Astrocyte (in vitro differentiated cells and primary cell): ENCODE measurements around the gene SORT1. TPM values are rescaled to one million over a fixed set of nuclear protein-coding genes. Genes with fewer than 3 reads are reported as not detected.

Experiments used
- DNase-seq: peaks from one replicate; pipeline ENCODE4 v3.0.0-alpha.2; 2010; ENCODE audit warnings: low read depth
- FAIRE-seq: peaks from 2 replicates; lab custom pipeline; 2011; peaks lifted over from hg19 to GRCh38; lab: Jason Lieb, UNC
- H2AFZ ChIP-seq: 2 replicates; pipeline ENCODE4 v1.6.0; 2012; ENCODE audit warnings: low read depth, low read length, inconsistent platforms
- H3K27ac ChIP-seq: 2 replicates; pipeline ENCODE4 v1.5.1; 2011; ENCODE audit warnings: low read depth, low read length, inconsistent platforms
- H3K27me3 ChIP-seq: 2 replicates; pipeline ENCODE4 v1.6.0; 2011; ENCODE audit warnings: low read length, inconsistent platforms; ENCODE audit not compliant: insufficient read depth
- H3K36me3 ChIP-seq: 2 replicates; pipeline ENCODE4 v1.5.1; 2011; ENCODE audit warnings: low read length, inconsistent platforms; ENCODE audit not compliant: insufficient read depth
- H3K4me1 ChIP-seq: 2 replicates; pipeline ENCODE4 v1.5.1; 2011; ENCODE audit warnings: low read length, inconsistent platforms; ENCODE audit not compliant: insufficient read depth
- H3K4me2 ChIP-seq: 2 replicates; pipeline ENCODE4 v1.6.0; 2012; ENCODE audit warnings: low read length, inconsistent platforms
- H3K4me3 ChIP-seq: 2 replicates; pipeline ENCODE4 v1.5.1; 2011; ENCODE audit warnings: low read depth, mild to moderate bottlenecking, low read length, inconsistent platforms; ENCODE audit not compliant: insufficient read depth
- H3K79me2 ChIP-seq: 2 replicates; pipeline ENCODE4 v1.6.0; 2012; ENCODE audit warnings: mild to moderate bottlenecking, low read length, inconsistent platforms; ENCODE audit not compliant: insufficient read depth
- H3K9ac ChIP-seq: 2 replicates; pipeline ENCODE4 v1.6.0; 2012; ENCODE audit warnings: mild to moderate bottlenecking, low read length, inconsistent platforms
- H3K9me3 ChIP-seq: 2 replicates; pipeline ENCODE4 v1.5.1; 2012; ENCODE audit warnings: low read depth, mild to moderate bottlenecking, low read length, inconsistent platforms; ENCODE audit not compliant: insufficient read depth
- H4K20me1 ChIP-seq: 2 replicates; pipeline ENCODE4 v1.6.0; 2012; ENCODE audit warnings: low read length, inconsistent platforms; ENCODE audit not compliant: insufficient read depth
- H3K27ac Mint-ChIP-seq: one replicate; pipeline ENCODE4 v1.8.0; 2021; ENCODE audit warnings: mild to moderate bottlenecking, mixed read lengths; ENCODE audit not compliant: unreplicated experiment
- H3K27me3 Mint-ChIP-seq: one replicate; pipeline ENCODE4 v1.8.0; 2021; ENCODE audit warnings: low read depth, mixed read lengths; ENCODE audit not compliant: unreplicated experiment
- H3K36me3 Mint-ChIP-seq: one replicate; pipeline ENCODE4 v1.8.0; 2021; ENCODE audit warnings: low read depth, mixed read lengths; ENCODE audit not compliant: unreplicated experiment
- H3K4me1 Mint-ChIP-seq: one replicate; pipeline ENCODE4 v1.8.0; 2021; ENCODE audit warnings: low read depth, mixed read lengths; ENCODE audit not compliant: unreplicated experiment
- H3K4me3 Mint-ChIP-seq: one replicate; pipeline ENCODE4 v1.8.0; 2021; ENCODE audit warnings: mild to moderate bottlenecking, moderate library complexity, mixed read lengths; ENCODE audit not compliant: unreplicated experiment
- H3K9me3 Mint-ChIP-seq: one replicate; pipeline ENCODE4 v1.8.0; 2021; ENCODE audit warnings: mild to moderate bottlenecking, mixed read lengths; ENCODE audit not compliant: unreplicated experiment
- EZH2 ChIP-seq: IDR thresholded peaks from 2 replicates; pipeline ENCODE4 v1.6.1; 2012; ENCODE audit warnings: mild to moderate bottlenecking, low read length, inconsistent platforms; ENCODE audit not compliant: insufficient read depth
- total RNA-seq: library from RNA; stranded (reverse); gene quantifications from 2 replicates; pipeline ENCODE4 v1.2.1, GENCODE V29; 2021
- TF ChIP-seq, protein P1 (sequence below): IDR thresholded peaks from 2 replicates; pipeline ENCODE4 v1.5.1; 2011; ENCODE audit warnings: low read depth, mild to moderate bottlenecking, inconsistent platforms, low read length, moderate library complexity; ENCODE audit not compliant: insufficient read depth

Gene SORT1
- total RNA-seq, 1 donor from 2014 or later, result 135 TPM

DNA sequence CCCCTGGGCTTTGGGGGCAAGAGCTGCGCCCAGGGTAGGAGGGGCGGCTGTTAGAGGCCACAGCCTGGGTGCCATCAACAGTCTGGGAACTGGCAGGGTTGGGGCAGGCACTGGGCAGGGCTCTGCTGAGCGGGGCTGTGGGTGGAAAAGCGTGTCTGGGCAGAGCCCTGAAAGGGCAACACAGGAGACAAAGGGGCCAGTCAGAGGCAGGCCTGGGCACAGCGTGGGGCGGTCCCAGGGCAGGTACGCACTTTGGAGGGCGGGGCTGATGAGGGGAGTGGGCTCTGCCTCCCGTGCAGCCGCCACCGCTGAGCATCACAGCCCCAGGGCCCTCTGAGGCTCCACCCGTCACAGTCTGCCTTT lies 134.5 kb downstream of the SORT1 start:
- H3K36me3 Mint-ChIP-seq, result peaks cover 7% of the 10 kb centered on the region
- FAIRE-seq (no peak), DNase-seq (no peak)
- TF ChIP-seq, protein P1, sequence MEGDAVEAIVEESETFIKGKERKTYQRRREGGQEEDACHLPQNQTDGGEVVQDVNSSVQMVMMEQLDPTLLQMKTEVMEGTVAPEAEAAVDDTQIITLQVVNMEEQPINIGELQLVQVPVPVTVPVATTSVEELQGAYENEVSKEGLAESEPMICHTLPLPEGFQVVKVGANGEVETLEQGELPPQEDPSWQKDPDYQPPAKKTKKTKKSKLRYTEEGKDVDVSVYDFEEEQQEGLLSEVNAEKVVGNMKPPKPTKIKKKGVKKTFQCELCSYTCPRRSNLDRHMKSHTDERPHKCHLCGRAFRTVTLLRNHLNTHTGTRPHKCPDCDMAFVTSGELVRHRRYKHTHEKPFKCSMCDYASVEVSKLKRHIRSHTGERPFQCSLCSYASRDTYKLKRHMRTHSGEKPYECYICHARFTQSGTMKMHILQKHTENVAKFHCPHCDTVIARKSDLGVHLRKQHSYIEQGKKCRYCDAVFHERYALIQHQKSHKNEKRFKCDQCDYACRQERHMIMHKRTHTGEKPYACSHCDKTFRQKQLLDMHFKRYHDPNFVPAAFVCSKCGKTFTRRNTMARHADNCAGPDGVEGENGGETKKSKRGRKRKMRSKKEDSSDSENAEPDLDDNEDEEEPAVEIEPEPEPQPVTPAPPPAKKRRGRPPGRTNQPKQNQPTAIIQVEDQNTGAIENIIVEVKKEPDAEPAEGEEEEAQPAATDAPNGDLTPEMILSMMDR, result no peak
- no peak for TF ChIP-seq EZH2
- peaks cover 2% of the 10 kb centered on the region for H3K9me3 Mint-ChIP-seq
- H4K20me1 ChIP-seq, result no peaks in the 10 kb centered on the region
- no peak overlapping the region for H3K4me3 ChIP-seq
- peak overlapping the region; percentile 39 for H2AFZ ChIP-seq
- no peaks in the 10 kb centered on the region for H3K27me3 ChIP-seq
- peaks cover 5% of the 10 kb centered on the region for H3K4me1 Mint-ChIP-seq
- H3K27ac ChIP-seq, result no peak overlapping the region
- peaks cover 2% of the 10 kb centered on the region for H3K27me3 Mint-ChIP-seq
- no peak overlapping the region for H3K27ac Mint-ChIP-seq
- no peak overlapping the region for H3K9ac ChIP-seq
- H3K4me1 ChIP-seq, result peaks cover 6% of the 10 kb centered on the region
- H3K36me3 ChIP-seq, result no peaks in the 10 kb centered on the region
- H3K79me2 ChIP-seq, result no peaks in the 10 kb centered on the region
- no peaks in the 10 kb centered on the region for H3K9me3 ChIP-seq
- H3K4me2 ChIP-seq, result no peak overlapping the region
- no peak overlapping the region for H3K4me3 Mint-ChIP-seq

DNA sequence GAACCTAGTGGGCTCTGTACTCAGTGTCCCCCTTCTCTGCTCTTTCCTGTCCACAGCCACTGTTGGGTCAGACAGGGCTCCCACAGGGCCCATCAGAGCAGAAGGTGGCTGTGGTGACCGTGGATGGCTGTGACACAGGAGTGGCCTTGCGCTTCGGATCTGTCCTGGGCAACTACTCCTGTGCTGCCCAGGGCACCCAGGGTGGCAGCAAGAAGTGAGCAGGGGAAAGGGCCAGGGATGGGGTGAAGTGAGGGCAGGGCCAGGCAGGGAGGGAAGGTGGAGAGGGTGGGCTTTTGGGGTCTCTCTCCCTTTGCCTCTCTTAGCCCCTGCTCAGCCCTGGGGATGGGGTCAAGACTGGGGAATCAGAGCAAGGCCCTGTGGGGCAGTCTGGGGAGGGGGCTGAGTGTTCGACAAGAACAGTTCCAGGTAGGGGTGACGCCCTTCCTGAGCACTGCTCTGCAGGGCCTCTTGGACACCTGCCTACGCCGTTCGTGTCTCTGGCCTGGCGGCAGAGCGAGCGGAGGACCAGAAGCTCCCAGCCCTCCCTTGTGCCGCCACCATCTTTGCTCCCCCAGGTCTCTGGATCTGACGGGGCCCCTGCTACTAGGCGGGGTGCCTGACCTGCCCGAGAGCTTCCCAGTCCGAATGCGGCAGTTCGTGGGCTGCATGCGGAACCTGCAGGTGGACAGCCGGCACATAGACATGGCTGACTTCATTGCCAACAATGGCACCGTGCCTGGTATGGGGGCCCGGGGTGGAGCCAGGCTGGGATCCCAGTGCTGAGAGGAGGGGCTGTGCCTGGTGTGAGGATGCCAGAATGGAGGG lies 135.3 kb downstream of the SORT1 start:
- Mint-ChIP-seq H3K9me3 (no peaks in the 10 kb centered on the region), H3K36me3 (peaks cover 3% of the 10 kb centered on the region), H3K4me3 (no peak overlapping the region), H3K27ac (no peak overlapping the region), H3K4me1 (peaks cover 3% of the 10 kb centered on the region), H3K27me3 (peaks cover 2% of the 10 kb centered on the region)
- no peak overlapping the region for H3K9ac ChIP-seq
- peaks cover 9% of the 10 kb centered on the region for H3K4me1 ChIP-seq
- DNase-seq, result no peak
- no peak overlapping the region for H3K4me2 ChIP-seq
- TF ChIP-seq EZH2, result no peak
- TF ChIP-seq, protein P1, result no peak
- no peaks in the 10 kb centered on the region for H3K36me3 ChIP-seq
- no peaks in the 10 kb centered on the region for H3K9me3 ChIP-seq
- no peak overlapping the region for H3K27ac ChIP-seq
- H3K4me3 ChIP-seq, result no peak overlapping the region
- H2AFZ ChIP-seq, result no peak overlapping the region
- FAIRE-seq, result no peak
- H3K79me2 ChIP-seq, result no peaks in the 10 kb centered on the region
- no peaks in the 10 kb centered on the region for H3K27me3 ChIP-seq
- H4K20me1 ChIP-seq, result no peaks in the 10 kb centered on the region

DNA sequence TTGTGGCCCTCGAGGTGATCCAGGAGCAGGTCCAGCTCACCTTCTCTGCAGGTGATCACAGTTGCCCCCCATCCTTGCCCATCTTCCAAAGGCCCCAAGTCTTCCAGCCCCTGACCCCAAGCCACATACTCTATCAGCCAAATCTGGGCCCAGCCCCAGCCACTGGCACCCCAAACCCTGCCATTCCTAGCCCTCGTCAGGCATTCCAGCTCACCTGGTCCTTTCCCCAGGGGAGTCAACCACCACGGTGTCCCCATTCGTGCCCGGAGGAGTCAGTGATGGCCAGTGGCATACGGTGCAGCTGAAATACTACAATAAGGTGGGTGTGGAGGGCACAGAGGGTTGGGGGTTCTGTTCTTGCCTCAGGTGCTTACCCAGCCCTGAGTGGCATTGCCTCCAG lies 136.1 kb downstream of the SORT1 start:
- Histone ChIP-seq H3K9me3 (no peaks in the 10 kb centered on the region), H3K4me3 (no peak overlapping the region), H3K27me3 (no peaks in the 10 kb centered on the region), H3K36me3 (no peaks in the 10 kb centered on the region), H3K9ac (no peak overlapping the region), H3K79me2 (no peaks in the 10 kb centered on the region), H3K4me2 (no peak overlapping the region), H3K27ac (no peak overlapping the region), H4K20me1 (no peaks in the 10 kb centered on the region), H3K4me1 (peaks cover 4% of the 10 kb centered on the region), H2AFZ (no peak overlapping the region)
- no peak for TF ChIP-seq EZH2
- TF ChIP-seq, protein P1, result no peak
- Mint-ChIP-seq H3K27ac (no peak overlapping the region), H3K4me1 (peaks cover 6% of the 10 kb centered on the region), H3K27me3 (peaks cover 2% of the 10 kb centered on the region), H3K4me3 (no peak overlapping the region), H3K36me3 (peaks cover 2% of the 10 kb centered on the region), H3K9me3 (no peaks in the 10 kb centered on the region)
- DNase-seq (no peak), FAIRE-seq (no peak)
